HG02759 (cell line): ENCODE data around the gene ATG7.

Experiments
- ATAC-seq: cut with Tn5 transposase; IDR thresholded peaks from one replicate; pipeline ENCODE4 v1.9.1; 2021; ENCODE audit warnings: mild to moderate bottlenecking, moderate library complexity; ENCODE audit not compliant: unreplicated experiment

The ATG7 gene

GRCh38 chr3:11602239-11602840, 330.1 kb downstream of the ATG7 start:
- ATAC-seq: no peak

GRCh38 chr3:11602886-11603527, 330.8 kb downstream of the ATG7 start:
- ATAC-seq: no peak

GRCh38 chr3:11603628-11604027, 331.4 kb downstream of the ATG7 start:
- ATAC-seq: no peak

GRCh38 chr3:11604139-11604892, 332.1 kb downstream of the ATG7 start:
- no peak for ATAC-seq

GRCh38 chr3:11605398-11605797, 333.2 kb downstream of the ATG7 start:
- no peak for ATAC-seq

- no peak for ATAC-seq
Measured at GRCh38 chr3:11606090-11606784, 334.0 kb downstream of the ATG7 start.

GRCh38 chr3:11606865-11607440, 334.8 kb downstream of the ATG7 start:
- no peak for ATAC-seq
